Transverse colon (tissue), 4 donors: ENCODE data around the gene DDIT3. TPM values are rescaled to one million over a fixed set of nuclear protein-coding genes. Genes with fewer than 3 reads are reported as not detected.

Experiments
- DNase-seq: peaks from one replicate; pipeline ENCODE4 v3.0.0-alpha.2; 2019
- H3K27ac ChIP-seq, 4 donors: fragments of 200-600 bp; sonication (generic); 2 replicates each; pipeline ENCODE4 v1.5.1; 2016 to 2018; ENCODE audit warnings: inconsistent platforms in 4 of 4
- H3K27me3 ChIP-seq: fragments of 200-600 bp; sonication (generic); 2 replicates; pipeline ENCODE4 v1.5.1; 2017; ENCODE audit warnings: inconsistent platforms
- H3K36me3 ChIP-seq, 4 donors: fragments of 200-600 bp; sonication (generic); 2 replicates each; pipeline ENCODE4 v1.5.1; 2017 to 2019; ENCODE audit warnings: inconsistent platforms in 4 of 4
- H3K4me1 ChIP-seq, 4 donors: fragments of 200-600 bp; sonication (generic); 2 replicates each; pipeline ENCODE4 v1.5.1; 2017 to 2020; ENCODE audit warnings: inconsistent platforms in 4 of 4
- H3K4me3 ChIP-seq, 4 donors: fragments of 200-600 bp; sonication (generic); 1 replicate in 1 of 4; 2 replicates in 3 of 4; pipeline versions ENCODE4 v1.5.1 to v1.6.1; 2017 to 2019; ENCODE audit warnings: inconsistent platforms in 4 of 4
- H3K9me3 ChIP-seq, 2 donors: fragments of 200-600 bp; sonication (generic); 2 replicates each; pipeline ENCODE4 v1.5.1; 2017 to 2019; ENCODE audit warnings: inconsistent platforms in 2 of 2
- EP300 ChIP-seq: sonication (generic); formaldehyde crosslinking; IDR thresholded peaks from one replicate; pipeline ENCODE4 v1.6.1; 2017; ENCODE audit warnings: antibody characterized with exemption, low read depth
- POLR2A ChIP-seq: fragments of 450-650 bp; IDR thresholded peaks from one replicate; pipeline ENCODE4 v1.6.1; 2016; ENCODE audit warnings: antibody characterized with exemption, mild to moderate bottlenecking, moderate library complexity
- POLR2AphosphoS5 ChIP-seq, 3 donors: sonication (generic); formaldehyde crosslinking; IDR thresholded peaks; one replicate each; pipeline ENCODE4 v1.6.1; 2016; ENCODE audit warnings: antibody characterized with exemption in 3 of 3
- WGBS, 2 donors: methylation state at CpG; one replicate each; pipeline ENCODE4 v1.1.5; 2018; ENCODE audit warnings: low coverage in 1 of 2; 5-methylcytosine and 5-hydroxymethylcytosine counted together
- in situ Hi-C, 4 donors: fragments of 200-750 bp; cut with MboI; loops; one replicate each; pipeline versions ENCODE4 v1.15.0 to v1.15.1; 2017; ENCODE audit warnings: low sequenced_read_pairs in 3 of 4, low pct_ligation_motif_present in 1 of 4, low pct_unique_long_range_greater_than_20kb in 1 of 4
- intact Hi-C: fragments of 100-400 bp; cut with DNase I; formaldehyde crosslinking; loops from one replicate; pipeline ENCODE4 v1.15.1; 2023; ENCODE audit warnings: low total_unique reads
- total RNA-seq, 4 donors: library from RNA; depleted of rRNA; stranded (reverse); fragments of >200 nt; gene quantifications; one replicate each; pipeline ENCODE4 v1.1.0, GENCODE V29; 2016
- TF ChIP-seq, protein P1 (sequence below), 5 experiments: fragments of 200-600 bp in 3 of 5; fragments of 450-650 bp in 2 of 5; sonication (generic) in 3 of 5; IDR thresholded peaks; 1 replicate in 2 of 5; 2 replicates in 3 of 5; pipeline ENCODE4 v1.5.1; 2016 to 2017; ENCODE audit warnings: antibody characterized with exemption in 5 of 5, inconsistent platforms in 3 of 5, mild to moderate bottlenecking in 2 of 5, moderate library complexity in 1 of 5

Gene DDIT3
- total RNA-seq, 4 donors from 2014 or later, result 27.6 to 338 (median 67.6) TPM

DNA sequence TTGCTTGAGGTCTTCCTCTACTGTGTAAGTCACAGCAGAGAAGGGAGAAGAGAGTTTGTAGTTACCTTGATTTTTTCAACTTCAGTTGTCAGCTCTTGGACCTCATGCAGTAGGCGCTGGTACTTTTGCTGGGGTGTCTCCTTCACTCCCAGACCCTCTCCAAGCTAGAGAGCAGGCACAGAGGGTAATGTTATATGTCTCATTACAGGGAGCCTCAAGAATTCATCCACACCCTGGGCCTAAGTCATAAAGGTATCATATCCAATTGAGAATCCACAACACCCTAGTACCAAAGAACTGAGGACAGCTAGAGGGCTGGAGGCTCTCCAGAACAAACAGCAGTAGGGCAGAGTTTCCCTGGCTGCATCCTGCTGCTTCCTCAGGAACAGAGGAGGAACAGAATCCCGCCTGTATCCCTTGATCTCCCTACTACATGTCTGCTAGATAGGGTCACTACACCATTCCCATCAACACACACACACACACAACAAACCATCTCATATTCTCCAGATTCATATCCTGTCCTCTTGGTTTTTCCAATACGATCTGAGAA, 14.8 kb upstream of the DDIT3 start:
- no peak for DNase-seq
- Histone ChIP-seq H3K36me3 (peaks cover 0 to 46% (median 21%) of the 10 kb centered on the region in 4 donors), H3K27me3 (no peaks in the 10 kb centered on the region), H3K4me3 (no peak overlapping the region), H3K27ac (peak overlapping the region; percentile 39 to 57 (median 50)), H3K9me3 (no peaks in the 10 kb centered on the region), H3K4me1 (peaks cover 0 to 16% (median 9%) of the 10 kb centered on the region in 4 donors)
- TF ChIP-seq, protein P1, sequence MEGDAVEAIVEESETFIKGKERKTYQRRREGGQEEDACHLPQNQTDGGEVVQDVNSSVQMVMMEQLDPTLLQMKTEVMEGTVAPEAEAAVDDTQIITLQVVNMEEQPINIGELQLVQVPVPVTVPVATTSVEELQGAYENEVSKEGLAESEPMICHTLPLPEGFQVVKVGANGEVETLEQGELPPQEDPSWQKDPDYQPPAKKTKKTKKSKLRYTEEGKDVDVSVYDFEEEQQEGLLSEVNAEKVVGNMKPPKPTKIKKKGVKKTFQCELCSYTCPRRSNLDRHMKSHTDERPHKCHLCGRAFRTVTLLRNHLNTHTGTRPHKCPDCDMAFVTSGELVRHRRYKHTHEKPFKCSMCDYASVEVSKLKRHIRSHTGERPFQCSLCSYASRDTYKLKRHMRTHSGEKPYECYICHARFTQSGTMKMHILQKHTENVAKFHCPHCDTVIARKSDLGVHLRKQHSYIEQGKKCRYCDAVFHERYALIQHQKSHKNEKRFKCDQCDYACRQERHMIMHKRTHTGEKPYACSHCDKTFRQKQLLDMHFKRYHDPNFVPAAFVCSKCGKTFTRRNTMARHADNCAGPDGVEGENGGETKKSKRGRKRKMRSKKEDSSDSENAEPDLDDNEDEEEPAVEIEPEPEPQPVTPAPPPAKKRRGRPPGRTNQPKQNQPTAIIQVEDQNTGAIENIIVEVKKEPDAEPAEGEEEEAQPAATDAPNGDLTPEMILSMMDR (IDR thresholded peaks at IDR 0.05), result no peak
- TF ChIP-seq POLR2A, result no peak
- no peak for TF ChIP-seq POLR2AphosphoS5 (IDR thresholded peaks at IDR 0.05)
- TF ChIP-seq EP300, result no peak
- 83 to 90% methylated on average over 3 of the region's 3 CpGs for WGBS, 2 donors
- intact Hi-C loops (no loop called here), in situ Hi-C loops (no loop called here)

DNA sequence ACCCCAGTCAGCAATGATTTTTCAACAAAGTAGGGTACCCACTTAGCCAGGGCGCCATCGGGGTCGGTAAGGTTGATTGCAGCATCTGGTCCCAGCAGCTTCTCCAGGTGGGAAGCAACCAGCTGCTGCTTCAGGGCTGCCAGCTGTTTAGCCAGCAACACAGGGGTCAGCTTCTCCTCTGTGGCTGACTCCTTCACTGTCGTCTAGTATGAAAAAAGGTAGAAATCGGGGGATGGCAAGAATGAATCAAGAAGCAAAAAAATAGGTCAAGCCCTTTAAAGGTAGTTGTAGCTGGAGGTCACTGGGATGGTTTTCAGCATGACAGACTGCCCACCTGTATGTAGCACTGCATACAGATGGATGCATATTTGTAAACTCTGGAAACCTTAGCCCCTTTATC, 13.9 kb upstream of the DDIT3 start:
- Histone ChIP-seq H3K27me3 (no peaks in the 10 kb centered on the region), H3K36me3 (peaks cover 0 to 53% (median 21%) of the 10 kb centered on the region in 4 donors), H3K4me3 (no peak overlapping the region), H3K9me3 (no peaks in the 10 kb centered on the region), H3K4me1 (peaks cover 0 to 16% (median 9%) of the 10 kb centered on the region in 4 donors), H3K27ac (no peak overlapping the region)
- intact Hi-C loops (no loop called here), in situ Hi-C loops (no loop called here)
- TF ChIP-seq EP300 (no peak), POLR2AphosphoS5 (IDR thresholded peaks at IDR 0.05) (no peak), POLR2A (no peak)
- TF ChIP-seq, protein P1 (IDR thresholded peaks at IDR 0.05), result no peak
- DNase-seq, result no peak
- 90 to 93% methylated on average over 2 to 5 of the region's 5 CpGs for WGBS, 2 donors

DNA sequence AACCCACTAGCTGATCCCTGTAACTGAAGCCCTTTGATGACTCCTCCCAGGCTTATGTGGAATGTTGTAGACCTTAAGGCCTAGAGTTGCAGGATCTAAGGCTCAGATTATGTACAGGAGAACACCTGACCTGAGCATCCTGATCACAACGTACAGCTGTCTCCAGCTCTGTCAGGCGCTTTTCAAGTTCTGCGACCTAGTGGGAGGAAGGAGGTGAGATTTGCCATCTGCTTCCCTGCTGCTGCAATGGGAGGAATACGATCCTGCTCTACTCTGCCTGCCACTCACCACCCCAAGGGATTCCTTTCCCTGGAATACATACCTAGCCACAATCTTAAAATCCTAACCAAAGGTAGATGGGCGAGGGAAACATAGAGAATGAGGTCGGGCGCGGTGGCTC, 12.8 kb upstream of the DDIT3 start:
- Histone ChIP-seq H3K4me1 (peaks cover 0 to 16% (median 9%) of the 10 kb centered on the region in 4 donors), H3K27ac (no peak overlapping the region), H3K9me3 (no peaks in the 10 kb centered on the region), H3K27me3 (no peaks in the 10 kb centered on the region), H3K4me3 (no peak overlapping the region), H3K36me3 (peaks cover 0 to 57% (median 23%) of the 10 kb centered on the region in 4 donors)
- WGBS, 2 donors, result 98 to 100% methylated on average over 1 to 8 of the region's 8 CpGs
- in situ Hi-C loops (no loop called here), intact Hi-C loops (no loop called here)
- no peak for DNase-seq
- TF ChIP-seq POLR2A (no peak), POLR2AphosphoS5 (IDR thresholded peaks at IDR 0.05) (no peak), EP300 (no peak)
- TF ChIP-seq, protein P1 (IDR thresholded peaks at IDR 0.05), result no peak

DNA sequence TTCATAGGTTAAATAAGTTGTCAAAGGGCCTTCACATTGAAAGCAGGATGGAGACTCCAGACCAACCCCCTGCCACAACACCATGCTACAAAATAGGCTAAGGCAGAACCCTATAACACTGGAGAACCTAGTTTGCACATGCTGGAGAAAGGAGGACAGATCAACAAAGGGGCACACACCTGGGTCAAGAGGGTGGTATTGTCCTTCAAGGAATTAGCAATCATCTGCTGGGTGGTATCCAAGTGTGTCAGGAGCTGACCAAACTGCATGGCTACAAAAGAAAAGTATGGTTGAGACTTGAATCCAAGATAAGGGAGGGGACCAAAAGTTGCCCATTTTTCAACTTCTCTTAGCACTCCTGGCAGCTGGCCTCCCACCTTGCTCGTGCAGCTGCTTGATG, 11.5 kb upstream of the DDIT3 start:
- no peak for DNase-seq
- intact Hi-C loops, result no loop called here
- WGBS, 2 donors, result 77% methylated on average over 1 of the region's 1 CpG; no CpG with 5 or more reads in 1 of the 2 donors
- Histone ChIP-seq H3K27ac (no peak overlapping the region), H3K27me3 (no peaks in the 10 kb centered on the region), H3K9me3 (no peaks in the 10 kb centered on the region), H3K4me3 (no peak overlapping the region), H3K36me3 (peaks cover 0 to 67% (median 29%) of the 10 kb centered on the region in 4 donors), H3K4me1 (peaks cover 0 to 16% (median 9%) of the 10 kb centered on the region in 4 donors)
- TF ChIP-seq, protein P1 (IDR thresholded peaks at IDR 0.05), result no peak
- no peak for TF ChIP-seq EP300
- in situ Hi-C loops, result no loop called here
